GM23338 (cell line): ENCODE data around the gene DOCK1. TPM values are rescaled to one million over a fixed set of nuclear protein-coding genes. Genes with fewer than 3 reads are reported as not detected.

Experiments used
- ATAC-seq: fragments of 200-7000 bp; cut with Tn5 transposase; 3 replicates; pipeline ENCODE4 v1.9.1; 2020
- DNase-seq: peaks from one replicate; pipeline ENCODE4 v3.0.0-alpha.2; 2015; ENCODE audit warnings: low spot score
- H2AFZ ChIP-seq: fragments of 200-600 bp; sonication (generic); 2 replicates; pipeline ENCODE4 v1.8.0; 2016; ENCODE audit warnings: antibody characterized with exemption, mild to moderate bottlenecking, moderate library complexity
- H3F3A ChIP-seq: fragments of 200-600 bp; sonication (generic); replicated peaks from 2 replicates; pipeline ENCODE4 v1.8.0; 2017; ENCODE audit warnings: antibody characterized with exemption, mixed run types, low read depth
- H3K27ac ChIP-seq: fragments of 200-600 bp; sonication (generic); 2 replicates; pipeline ENCODE4 v1.6.1; 2016; ENCODE audit warnings: low read depth
- H3K27me3 ChIP-seq: fragments of 200-600 bp; sonication (generic); 2 replicates; pipeline ENCODE4 v1.8.0; 2016; ENCODE audit warnings: mild to moderate bottlenecking, mixed run types, moderate library complexity; ENCODE audit not compliant: insufficient read depth
- H3K36me3 ChIP-seq: fragments of 200-600 bp; sonication (generic); 2 replicates; pipeline ENCODE4 v1.8.0; 2016; ENCODE audit warnings: mild to moderate bottlenecking; ENCODE audit not compliant: insufficient read depth
- H3K4me1 ChIP-seq: fragments of 200-600 bp; sonication (generic); 2 replicates; pipeline ENCODE4 v1.8.0; 2016; ENCODE audit warnings: mild to moderate bottlenecking, moderate library complexity; ENCODE audit not compliant: insufficient read depth
- H3K4me2 ChIP-seq: fragments of 200-600 bp; sonication (generic); 2 replicates; pipeline ENCODE4 v1.7.1; 2017; ENCODE audit warnings: mixed run types
- H3K4me3 ChIP-seq: fragments of 200-600 bp; sonication (generic); 2 replicates; pipeline ENCODE4 v1.6.1; 2016; ENCODE audit warnings: mixed run types
- H3K79me2 ChIP-seq: fragments of 200-600 bp; sonication (generic); replicated peaks from 2 replicates; pipeline ENCODE4 v1.8.0; 2017; ENCODE audit warnings: mild to moderate bottlenecking; ENCODE audit not compliant: insufficient read depth
- H3K9me2 ChIP-seq: fragments of 200-600 bp; sonication (generic); 2 replicates; pipeline ENCODE4 v1.8.0; 2017; ENCODE audit not compliant: insufficient read depth
- H4K20me1 ChIP-seq: fragments of 200-600 bp; sonication (generic); replicated peaks from 2 replicates; pipeline ENCODE4 v1.8.0; 2017; ENCODE audit warnings: mild to moderate bottlenecking; ENCODE audit not compliant: insufficient read depth
- H3K27ac Mint-ChIP-seq: 2 replicates; pipeline ENCODE4 v1.8.0; 2020; ENCODE audit warnings: inconsistent platforms, mild to moderate bottlenecking, moderate library complexity, mixed read lengths
- H3K27me3 Mint-ChIP-seq: 3 replicates; pipeline ENCODE4 v1.8.0; 2022; ENCODE audit warnings: low read depth, mild to moderate bottlenecking, moderate library complexity, mixed read lengths, inconsistent platforms; ENCODE audit not compliant: insufficient read depth, poor library complexity
- H3K36me3 Mint-ChIP-seq: 3 replicates; pipeline ENCODE4 v1.8.0; 2021; ENCODE audit warnings: low read depth, mild to moderate bottlenecking, inconsistent platforms, moderate library complexity, mixed read lengths
- H3K4me1 Mint-ChIP-seq: 3 replicates; pipeline ENCODE4 v1.8.0; 2020; ENCODE audit warnings: mild to moderate bottlenecking, inconsistent platforms, mixed read lengths
- H3K4me3 Mint-ChIP-seq: 3 replicates; pipeline ENCODE4 v1.8.0; 2021; ENCODE audit warnings: moderate library complexity, mild to moderate bottlenecking, inconsistent platforms, mixed read lengths
- H3K9me3 Mint-ChIP-seq: 3 replicates; pipeline ENCODE4 v1.8.0; 2020; ENCODE audit warnings: moderate library complexity, mild to moderate bottlenecking, inconsistent platforms, mixed read lengths
- CREB1 ChIP-seq: fragments of 250-450 bp; sonication (Bioruptor Pico); IDR thresholded peaks from 2 replicates; pipeline ENCODE4 v1.5.0; 2020; ENCODE audit warnings: low read depth, mild to moderate bottlenecking, moderate library complexity
- EZH2 ChIP-seq: fragments of 200-600 bp; sonication (generic); IDR thresholded peaks from one replicate; pipeline ENCODE4 v1.8.0; 2017; ENCODE audit warnings: antibody characterized with exemption, mild to moderate bottlenecking, low read depth; ENCODE audit not compliant: unreplicated experiment
- NANOG ChIP-seq: IDR thresholded peaks from 2 replicates; pipeline ENCODE4 v1.6.1; 2016; ENCODE audit warnings: antibody characterized with exemption, borderline replicate concordance
- REST ChIP-seq: IDR thresholded peaks from one replicate; pipeline ENCODE4 v1.6.1; 2018; ENCODE audit warnings: antibody characterized with exemption; ENCODE audit not compliant: unreplicated experiment
- STAT1 ChIP-seq: IDR thresholded peaks from one replicate; pipeline ENCODE4 v1.6.1; 2016; ENCODE audit warnings: antibody characterized with exemption; ENCODE audit not compliant: unreplicated experiment
- ZNF114 ChIP-seq: fragments of 250-450 bp; sonication (Bioruptor Pico); IDR thresholded peaks from 2 replicates; pipeline ENCODE4 v1.5.0; 2020; ENCODE audit warnings: mild to moderate bottlenecking, moderate library complexity
- ZNF331 ChIP-seq: fragments of 250-450 bp; sonication (Bioruptor Pico); IDR thresholded peaks from 2 replicates; pipeline ENCODE4 v1.5.0; 2020; ENCODE audit warnings: low read depth, mild to moderate bottlenecking, moderate library complexity
- polyA plus RNA-seq: library from polyadenylated mRNA; unstranded; fragments of >200 nt; fragmentation: Nextera tagmentation; extraction: Ambion mirVana; gene quantifications from 2 replicates; pipeline ENCODE4 v1.2.1, GENCODE V29; 2016
- total RNA-seq: library from RNA; depleted of rRNA; stranded (reverse); fragments of >200 nt; shearing (Covaris generic); gene quantifications from 2 replicates; pipeline ENCODE4 v1.2.3, GENCODE V29; 2014

DOCK1 gene
- total and polyA plus RNA-seq, 2 experiments from 2014 or later: 13.2 to 55.3 TPM

GRCh38 chr10:127036987-127037386, 131.8 kb downstream of the DOCK1 start:
- ATAC-seq (no peak), DNase-seq (no peak)
- no peak overlapping the region for H3K4me3 ChIP-seq
- H3K9me3 Mint-ChIP-seq: no peaks in the 10 kb centered on the region
- no peak overlapping the region for H3K27ac ChIP-seq
- H3K9me2 ChIP-seq: no peaks in the 10 kb centered on the region
- no peak overlapping the region for H2AFZ ChIP-seq
- TF ChIP-seq REST (no peak), NANOG (no peak), CREB1 (no peak), STAT1 (no peak)
- peaks cover 3% of the 10 kb centered on the region for H3K27me3 Mint-ChIP-seq
- H3K27ac Mint-ChIP-seq: no peak overlapping the region
- H3K79me2 ChIP-seq: no peaks in the 10 kb centered on the region
- H3F3A ChIP-seq: no peaks in the 10 kb centered on the region
- H3K27me3 ChIP-seq: no peaks in the 10 kb centered on the region
- no peaks in the 10 kb centered on the region; the same call in 1 of the 2 replicates for H4K20me1 ChIP-seq
- H3K36me3 ChIP-seq: peaks cover 16% of the 10 kb centered on the region
- H3K4me1 ChIP-seq: no peaks in the 10 kb centered on the region
- H3K4me1 Mint-ChIP-seq: no peaks in the 10 kb centered on the region
- H3K4me3 Mint-ChIP-seq: no peak overlapping the region
- peaks cover 64% of the 10 kb centered on the region for H3K36me3 Mint-ChIP-seq
- H3K4me2 ChIP-seq: no peak overlapping the region

GRCh38 chr10:127039435-127039834, 134.2 kb downstream of the DOCK1 start:
- Histone ChIP-seq H3F3A (no peaks in the 10 kb centered on the region), H3K36me3 (0 out of 2 replicates have a peak, but pooled peaks cover 13% of the 10 kb centered on the region), H3K9me2 (no peaks in the 10 kb centered on the region), H3K4me3 (no peak overlapping the region), H3K27me3 (no peaks in the 10 kb centered on the region), H3K4me2 (no peak overlapping the region), H3K79me2 (no peaks in the 10 kb centered on the region), H2AFZ (no peak overlapping the region), H3K27ac (no peak overlapping the region), H3K4me1 (no peaks in the 10 kb centered on the region), H4K20me1 (no peaks in the 10 kb centered on the region; the same call in 1 of the 2 replicates)
- H3K27me3 Mint-ChIP-seq: no peaks in the 10 kb centered on the region
- peaks cover 64% of the 10 kb centered on the region for H3K36me3 Mint-ChIP-seq
- no peak overlapping the region for H3K4me3 Mint-ChIP-seq
- ATAC-seq: no peak
- no peaks in the 10 kb centered on the region for H3K4me1 Mint-ChIP-seq
- TF ChIP-seq EZH2: no peak
- no peak for TF ChIP-seq ZNF331 (CRISPR knock-in tag)
- no peak for TF ChIP-seq REST
- TF ChIP-seq ZNF114 (CRISPR knock-in tag): no peak
- H3K27ac Mint-ChIP-seq: no peak overlapping the region
- no peaks in the 10 kb centered on the region for H3K9me3 Mint-ChIP-seq
- DNase-seq: no peak
